Measurements from ENCODE around the gene NF1. TPM values are rescaled to one million over a fixed set of nuclear protein-coding genes. Genes with fewer than 3 reads are reported as not detected.

The NF1 gene
- total and polyA plus RNA-seq, 2 experiments from 2014 or later: 8.4 to 45.9 TPM

GRCh38 chr17:31320241-31320640 lies 225.5 kb downstream of the NF1 start:
- Histone ChIP-seq H3K4me2 (no peak overlapping the region), H3K27me3 (no peaks in the 10 kb centered on the region), H3K27ac (no peak overlapping the region), H4K20me1 (ENCODE audit: insufficient read depth, poor library complexity, severe bottlenecking) (no peaks in the 10 kb centered on the region), H3K36me3 (replicated peaks; ENCODE audit: insufficient read depth, low read depth) (no peaks in the 10 kb centered on the region), H3K4me1 (ENCODE audit: insufficient read depth) (no peaks in the 10 kb centered on the region), H3K4me3 (no peak overlapping the region), H3K9me2 (replicated peaks; ENCODE audit: insufficient read depth) (no peaks in the 10 kb centered on the region), H3K9me3 (ENCODE audit: low read depth) (no peaks in the 10 kb centered on the region), H3K79me2 (no peaks in the 10 kb centered on the region), H2AFZ (no peak overlapping the region)
- TF ChIP-seq CTCF (IDR thresholded peaks at IDR 0.05; ENCODE audit: poor library complexity) (no peak), EZH2phosphoT487 (IDR thresholded peaks at IDR 0.05; ENCODE audit: low read depth, severe bottlenecking, unreplicated experiment) (no peak), EZH2 (IDR thresholded peaks at IDR 0.05; ENCODE audit: borderline replicate concordance) (no peak)
- 85% methylated on average over 2 of the region's 2 CpGs for WGBS (ENCODE audit: low lambda C conversion rate, missing lambda C conversion rate)
- DNase-seq (ENCODE audit: low spot score): no peak

- TF ChIP-seq CTCF (IDR thresholded peaks at IDR 0.05; ENCODE audit: poor library complexity) (no peak), EZH2 (IDR thresholded peaks at IDR 0.05; ENCODE audit: borderline replicate concordance) (no peak), EZH2phosphoT487 (IDR thresholded peaks at IDR 0.05; ENCODE audit: low read depth, severe bottlenecking, unreplicated experiment) (no peak)
- no peak overlapping the region for H3K4me2 ChIP-seq
- no peak overlapping the region for H3K4me3 ChIP-seq
- 58% methylated on average over 1 of the region's 1 CpG for WGBS (ENCODE audit: low lambda C conversion rate, missing lambda C conversion rate)
- H3K27ac ChIP-seq: no peak overlapping the region
- H3K4me1 ChIP-seq (ENCODE audit: insufficient read depth): no peaks in the 10 kb centered on the region
- no peaks in the 10 kb centered on the region for H4K20me1 ChIP-seq (ENCODE audit: insufficient read depth, poor library complexity, severe bottlenecking)
- no peaks in the 10 kb centered on the region for H3K9me3 ChIP-seq (ENCODE audit: low read depth)
- H3K36me3 ChIP-seq (replicated peaks; ENCODE audit: insufficient read depth, low read depth): no peaks in the 10 kb centered on the region
- no peak overlapping the region for H2AFZ ChIP-seq
- no peaks in the 10 kb centered on the region for H3K9me2 ChIP-seq (replicated peaks; ENCODE audit: insufficient read depth)
- no peaks in the 10 kb centered on the region for H3K79me2 ChIP-seq
- H3K27me3 ChIP-seq: no peaks in the 10 kb centered on the region
- no peak for DNase-seq (ENCODE audit: low spot score)
Measured at GRCh38 chr17:31320791-31321190, 226.0 kb downstream of the NF1 start.

DNA sequence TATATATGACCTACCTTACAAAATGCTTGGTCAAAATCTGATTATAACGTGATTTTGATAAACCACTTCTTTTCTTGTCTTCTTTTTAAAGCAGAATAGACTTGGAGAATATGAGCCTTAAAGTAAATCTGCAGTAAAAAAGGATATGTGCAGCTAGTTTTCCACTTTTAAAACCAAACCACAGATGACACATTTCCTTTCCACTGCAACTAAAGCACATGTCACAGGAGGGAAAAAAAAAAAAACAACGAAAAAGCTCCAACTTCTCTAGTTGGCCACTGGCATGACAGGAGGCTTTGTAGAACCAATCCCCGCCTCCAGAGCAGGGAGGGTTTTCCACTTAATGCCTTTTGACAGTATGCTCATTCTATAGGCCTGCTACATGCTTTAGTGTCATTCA lies 226.7 kb downstream of the NF1 start, which contains the start of gene EVI2A:
Gene EVI2A (minus strand): TSS at position 142 of the 400 bp plus-strand sequence. CDS start 2,609 bp downstream, outside the sequence.
- no peak within 1 kb of the TSS for H3K4me2 ChIP-seq
- H2AFZ ChIP-seq: no peak within 1 kb of the TSS
- no peak within 1 kb of the TSS for H3K4me3 ChIP-seq
- no peaks in the 10 kb centered on the region for H3K9me2 ChIP-seq (replicated peaks; ENCODE audit: insufficient read depth)
- no peaks in the 10 kb centered on the region for H3K27me3 ChIP-seq
- no peaks in the 10 kb centered on the region for H3K79me2 ChIP-seq
- no peak within 1 kb of the TSS for H3K27ac ChIP-seq
- H4K20me1 ChIP-seq (ENCODE audit: insufficient read depth, poor library complexity, severe bottlenecking): no peaks in the 10 kb centered on the region
- H3K36me3 ChIP-seq (replicated peaks; ENCODE audit: insufficient read depth, low read depth): no peaks in the 10 kb centered on the region
- no peaks in the 10 kb centered on the region for H3K9me3 ChIP-seq (ENCODE audit: low read depth)
- no peak for DNase-seq (ENCODE audit: low spot score)
- no peaks in the 10 kb centered on the region for H3K4me1 ChIP-seq (ENCODE audit: insufficient read depth)
- WGBS (ENCODE audit: low lambda C conversion rate, missing lambda C conversion rate): 87% methylated on average over 3 of the region's 3 CpGs
- no peak for TF ChIP-seq CTCF (IDR thresholded peaks at IDR 0.05; ENCODE audit: poor library complexity)
- no peak for TF ChIP-seq EZH2 (IDR thresholded peaks at IDR 0.05; ENCODE audit: borderline replicate concordance)
- TF ChIP-seq EZH2phosphoT487 (IDR thresholded peaks at IDR 0.05; ENCODE audit: low read depth, severe bottlenecking, unreplicated experiment): no peak

- H3K4me1 ChIP-seq (ENCODE audit: insufficient read depth): no peaks in the 10 kb centered on the region
- H3K36me3 ChIP-seq (replicated peaks; ENCODE audit: insufficient read depth, low read depth): no peaks in the 10 kb centered on the region
- H2AFZ ChIP-seq: no peak overlapping the region
- no peaks in the 10 kb centered on the region for H4K20me1 ChIP-seq (ENCODE audit: insufficient read depth, poor library complexity, severe bottlenecking)
- no peaks in the 10 kb centered on the region for H3K79me2 ChIP-seq
- no peak for DNase-seq (ENCODE audit: low spot score)
- no peaks in the 10 kb centered on the region for H3K9me2 ChIP-seq (replicated peaks; ENCODE audit: insufficient read depth)
- WGBS (ENCODE audit: low lambda C conversion rate, missing lambda C conversion rate): 92% methylated on average over 4 of the region's 4 CpGs
- H3K27ac ChIP-seq: no peak overlapping the region
- no peak overlapping the region for H3K4me2 ChIP-seq
- TF ChIP-seq CTCF (IDR thresholded peaks at IDR 0.05; ENCODE audit: poor library complexity): no peak
- TF ChIP-seq EZH2phosphoT487 (IDR thresholded peaks at IDR 0.05; ENCODE audit: low read depth, severe bottlenecking, unreplicated experiment): no peak
- no peak for TF ChIP-seq EZH2 (IDR thresholded peaks at IDR 0.05; ENCODE audit: borderline replicate concordance)
- H3K9me3 ChIP-seq (ENCODE audit: low read depth): no peaks in the 10 kb centered on the region
- H3K27me3 ChIP-seq: no peaks in the 10 kb centered on the region
- H3K4me3 ChIP-seq: no peak overlapping the region
Measured at GRCh38 chr17:31321966-31322365, 227.2 kb downstream of the NF1 start.
